LHCN-M2 (cell line): ENCODE measurements around the gene CLTCL1. TPM values are rescaled to one million over a fixed set of nuclear protein-coding genes. Genes with fewer than 3 reads are reported as not detected.
"Not testable (repeated sequence)": the region's sequence is repeated elsewhere in the genome, so short reads cannot be mapped to it uniquely, and the experiment has no call there.

ENCODE experiments used
- DNase-seq: peaks from one replicate; pipeline ENCODE4 v3.0.0-alpha.2; 2012; ENCODE audit warnings: low read depth
- total RNA-seq: library from RNA; depleted of rRNA; stranded (reverse); fragments of >200 nt; gene quantifications from 2 replicates; pipeline ENCODE4 v1.2.3, GENCODE V29; 2014

The CLTCL1 gene
- total RNA-seq, 1 experiment from 2014 or later: 17.7 TPM

DNA sequence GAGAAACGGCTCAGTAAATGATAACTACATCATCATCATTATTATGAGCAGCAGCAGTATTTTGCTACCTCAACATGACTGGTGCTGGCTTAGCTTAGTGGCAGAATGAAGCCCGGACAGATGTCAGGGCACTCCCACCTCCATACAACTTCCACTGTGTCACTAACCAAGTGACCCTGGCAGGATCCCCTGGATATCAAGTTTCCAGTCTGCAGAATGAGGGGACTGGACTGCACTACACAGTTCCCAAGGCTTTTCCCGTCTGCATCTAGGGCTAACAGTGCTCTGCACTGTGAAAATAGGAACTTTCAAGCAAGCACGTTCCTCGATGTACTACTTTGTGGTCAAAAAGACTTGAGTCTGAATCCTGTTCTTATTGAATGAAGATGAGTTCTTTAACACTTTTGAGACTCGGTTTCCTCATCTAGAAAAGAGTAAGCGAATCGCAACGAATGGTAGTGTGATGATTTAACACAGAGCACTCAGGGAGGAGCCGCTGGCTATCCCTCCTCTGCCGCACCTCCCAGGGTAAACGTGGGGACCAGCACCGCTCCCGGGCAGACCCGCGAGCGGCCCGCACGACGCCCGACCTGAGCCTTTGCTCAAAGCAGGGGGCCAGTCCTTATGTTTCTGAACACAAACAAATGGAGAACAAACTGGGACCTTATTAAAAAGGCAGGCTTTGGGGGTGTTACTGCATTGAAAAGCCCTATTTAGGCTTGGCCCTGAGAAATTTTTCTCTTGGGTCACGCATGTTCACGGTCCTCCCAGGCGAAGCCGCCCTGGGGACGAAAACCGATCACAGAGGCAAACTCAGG is 910 bp downstream of the CLTCL1 start:
- DNase-seq: no peak

DNA sequence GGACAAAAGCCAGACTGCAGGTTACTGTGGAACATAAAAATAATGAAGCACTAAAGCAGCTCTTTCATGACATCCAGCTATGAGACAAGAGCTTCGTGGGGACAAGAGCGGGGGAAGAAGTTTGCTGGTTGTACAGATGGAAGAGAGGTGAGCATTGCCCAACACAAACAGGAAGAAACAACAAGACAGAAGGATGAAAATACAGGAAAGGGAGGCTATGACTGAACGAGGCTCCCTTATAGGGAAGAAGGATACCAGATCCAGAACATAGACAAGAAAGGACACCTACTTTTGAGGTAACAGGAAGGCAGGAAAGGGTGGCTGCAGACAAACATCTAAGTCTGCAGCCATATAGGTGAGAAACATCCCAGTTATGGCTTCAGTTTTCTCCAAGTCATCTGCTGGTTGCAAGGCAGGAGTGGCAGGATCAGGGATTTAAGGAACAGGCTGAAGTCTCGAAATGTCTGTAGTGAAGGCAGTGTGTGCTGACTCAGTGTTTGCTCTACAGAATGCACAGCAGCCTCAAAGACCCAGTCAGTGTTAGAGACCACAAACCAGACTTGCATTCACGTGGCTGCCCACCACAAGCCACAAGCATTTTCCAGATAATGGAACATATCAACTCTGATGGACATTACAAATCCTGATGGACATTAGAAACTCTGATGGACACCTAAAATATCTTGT is 1.9 kb downstream of the CLTCL1 start:
- DNase-seq: peak; percentile 87

DNA sequence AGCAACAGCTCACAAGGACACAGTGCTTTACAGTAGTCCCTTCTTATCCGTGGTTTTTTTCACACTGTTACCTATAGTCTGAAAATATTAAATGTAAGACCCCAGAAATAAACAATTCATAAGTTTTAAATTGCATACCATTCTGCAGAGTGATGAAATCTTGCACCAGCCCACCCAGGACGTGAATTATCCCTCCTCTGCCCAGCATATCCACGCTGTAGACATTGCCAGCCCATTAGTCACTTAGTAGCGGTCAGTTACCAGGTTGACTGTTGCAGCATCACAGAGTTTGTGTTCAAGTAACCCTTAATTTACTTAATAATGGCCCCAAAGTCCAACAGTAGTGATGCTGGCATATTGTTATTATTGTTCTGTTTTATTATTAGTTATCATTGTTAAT is 3.6 kb downstream of the CLTCL1 start:
- peak; percentile 81 for DNase-seq

DNA sequence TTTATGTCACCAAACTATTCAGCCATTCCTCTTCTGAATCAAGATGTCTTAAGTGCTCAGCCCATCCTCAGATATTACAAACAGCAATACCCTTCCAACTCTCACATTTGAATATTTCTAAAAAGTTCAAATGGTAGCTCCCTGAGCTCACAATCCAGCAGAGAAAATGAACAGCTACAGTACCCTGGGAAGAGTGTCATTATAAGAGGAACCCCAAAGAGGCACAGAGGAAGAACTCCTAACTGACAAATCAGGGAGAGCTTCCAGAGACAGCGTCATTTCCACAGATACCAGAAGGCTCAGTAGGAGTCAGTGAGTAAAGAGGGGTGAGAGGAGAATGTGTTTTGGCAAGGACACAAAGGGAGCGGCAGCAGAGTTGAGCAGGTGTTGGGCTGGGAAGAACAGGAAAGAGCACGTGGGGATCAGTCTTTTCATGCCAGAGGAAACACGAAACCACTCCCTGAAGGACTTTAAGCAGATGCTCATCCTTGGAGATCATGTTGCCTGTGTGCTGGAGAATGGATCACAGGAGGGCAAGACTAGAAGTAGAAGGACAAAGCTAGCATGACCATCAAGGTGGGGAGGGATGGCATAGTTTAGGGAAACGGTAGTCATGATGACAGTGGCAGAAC is 4.3 kb downstream of the CLTCL1 start:
- peak; percentile 96 for DNase-seq

GRCh38 chr22:19285831-19286230 is 5.7 kb downstream of the CLTCL1 start:
- DNase-seq: no peak

DNA sequence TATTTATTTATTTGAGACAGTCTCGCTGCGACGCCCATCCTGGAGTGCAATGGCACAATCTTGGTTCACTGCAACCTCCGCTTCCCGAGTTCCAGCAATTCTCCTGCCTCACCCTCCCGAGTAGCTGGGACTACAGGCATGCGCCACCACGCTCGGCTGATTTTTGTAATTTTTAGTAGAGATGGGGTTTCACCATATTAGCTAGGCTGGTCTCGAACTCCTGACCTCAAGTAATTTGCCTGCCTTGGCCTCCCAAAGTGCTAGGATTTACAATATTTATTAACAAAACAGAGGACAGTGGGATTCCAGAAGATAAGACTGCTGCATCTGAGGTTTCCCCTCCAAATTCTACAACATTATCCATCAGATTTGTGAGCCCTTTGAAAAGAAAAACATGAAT is 12.4 kb downstream of the CLTCL1 start:
- DNase-seq: not testable (repeated sequence)

DNA sequence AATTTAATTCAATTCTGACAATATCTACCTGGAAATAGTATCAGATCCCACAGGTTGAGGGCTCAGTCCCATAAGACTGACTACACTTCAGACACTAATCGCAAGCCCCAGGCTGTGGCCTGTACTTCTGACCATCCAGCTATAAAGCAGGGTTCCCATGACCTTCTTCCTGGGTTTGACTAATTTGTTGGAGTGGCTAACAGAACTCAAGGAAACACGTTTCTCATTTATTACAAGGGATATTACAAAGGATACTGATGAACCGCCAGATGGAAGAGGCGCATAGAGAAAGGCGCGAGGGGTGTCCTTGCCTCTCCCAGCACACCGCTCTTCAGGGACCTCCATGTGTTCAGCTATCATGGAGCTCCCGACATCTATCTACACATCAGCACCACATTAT is 13.7 kb downstream of the CLTCL1 start:
- DNase-seq: no peak

DNA sequence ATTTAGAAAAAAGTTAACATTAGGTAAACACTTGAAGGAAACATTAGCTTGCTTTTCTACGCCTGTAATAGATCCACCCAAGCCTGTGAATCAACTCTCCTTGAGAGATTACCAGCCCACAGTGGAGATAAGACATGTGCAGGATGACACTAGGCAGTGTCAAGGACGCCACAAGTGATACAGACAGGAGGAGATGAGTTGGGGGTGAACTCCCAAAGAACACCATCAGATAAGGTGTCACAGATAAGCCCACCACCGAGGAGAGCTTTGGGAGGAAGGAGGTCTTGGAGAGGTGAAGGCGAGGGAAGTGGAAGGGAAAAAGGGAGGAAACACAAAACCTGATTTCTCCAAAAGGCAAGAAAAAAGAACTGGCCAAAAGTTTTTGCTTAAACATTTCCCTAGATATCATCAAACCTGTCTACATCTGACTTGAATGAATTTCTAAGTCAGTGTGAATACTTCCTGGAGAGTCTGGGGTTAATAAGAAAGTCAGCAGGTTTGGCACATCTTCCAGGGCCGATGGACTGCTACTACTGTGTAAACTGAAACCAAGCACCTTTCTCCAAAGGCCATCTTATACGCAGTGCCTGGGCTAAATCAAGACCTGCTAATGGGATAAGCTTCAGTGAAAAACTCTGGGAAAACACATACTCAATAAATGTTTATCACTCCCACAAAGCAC is 15.5 kb downstream of the CLTCL1 start:
- no peak for DNase-seq

GRCh38 chr22:19275513-19275912 is 16.0 kb downstream of the CLTCL1 start:
- DNase-seq: no peak

GRCh38 chr22:19275104-19275503 is 16.4 kb downstream of the CLTCL1 start:
- no peak for DNase-seq

GRCh38 chr22:19271856-19272535 is 19.5 kb downstream of the CLTCL1 start:
- peak; percentile 39 for DNase-seq

DNA sequence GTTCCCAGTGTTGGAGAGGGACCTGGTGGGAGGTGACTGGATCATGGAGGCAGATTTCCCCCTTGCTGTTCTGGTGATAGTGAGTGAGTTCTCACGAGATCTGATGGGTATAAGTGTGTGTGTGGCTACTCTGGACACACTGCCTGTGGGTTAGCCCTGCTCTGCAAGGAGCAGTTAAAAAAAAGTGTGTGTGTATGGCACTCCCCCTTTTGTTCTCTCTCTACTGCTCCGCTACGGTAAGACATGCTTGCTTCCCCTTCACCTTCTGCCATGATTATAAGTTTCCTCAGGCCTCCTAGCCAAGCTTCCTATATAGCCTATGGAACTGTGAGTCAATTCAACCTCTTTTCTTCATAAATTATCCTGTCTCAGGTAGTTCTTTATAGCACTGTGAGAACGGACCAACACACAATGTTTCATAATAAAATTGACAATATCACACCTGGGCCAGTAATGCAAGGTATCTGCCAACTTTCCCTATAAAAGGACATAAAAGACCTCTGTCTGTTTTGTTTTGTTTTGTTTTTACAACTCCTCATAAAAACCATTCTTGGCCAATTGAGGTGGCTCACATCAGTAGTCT is 20.2 kb downstream of the CLTCL1 start:
- DNase-seq: no peak

DNA sequence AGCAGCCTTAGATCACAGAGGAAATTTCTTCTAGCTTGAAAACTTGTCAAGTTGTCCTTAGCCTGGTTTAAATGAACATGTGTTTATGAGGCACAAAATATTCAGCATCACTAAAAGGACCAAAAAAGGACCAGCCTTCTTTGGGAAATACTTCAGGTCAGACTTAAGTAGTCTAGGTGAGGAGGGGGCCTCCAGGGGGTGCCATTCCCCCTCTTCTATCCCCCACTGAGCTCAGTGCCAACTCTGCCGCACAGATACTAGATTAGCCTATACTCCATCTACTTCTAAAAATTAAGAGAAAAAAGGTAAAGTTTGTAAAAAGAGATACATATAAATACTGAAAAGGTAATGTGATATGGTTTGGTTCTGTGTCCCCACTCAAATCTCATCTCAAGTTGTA is 20.6 kb downstream of the CLTCL1 start:
- DNase-seq: no peak

- no peak for DNase-seq
Observed at GRCh38 chr22:19266547-19267086, 24.9 kb downstream of the CLTCL1 start.

GRCh38 chr22:19265779-19266178 is 25.7 kb downstream of the CLTCL1 start:
- DNase-seq: no peak

DNA sequence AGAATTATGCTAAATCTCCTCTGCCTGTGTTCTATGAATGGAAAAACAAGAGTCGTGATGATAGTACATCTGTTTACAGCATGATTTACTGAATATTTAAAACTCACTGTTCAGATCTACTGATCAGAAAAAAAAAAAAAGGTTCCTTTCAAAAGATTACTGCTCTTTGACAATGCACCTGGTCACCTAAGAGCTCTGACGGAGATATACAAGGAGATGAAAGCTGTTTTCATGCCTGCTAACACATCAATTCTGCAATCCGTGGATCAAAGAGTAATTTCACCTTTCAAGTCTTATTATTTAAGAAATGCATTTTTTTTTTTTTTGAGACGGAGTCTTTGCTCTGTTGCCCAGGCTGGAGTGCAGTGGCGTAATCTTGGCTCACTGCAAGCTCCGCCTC is 30.7 kb downstream of the CLTCL1 start:
- DNase-seq: no peak

DNA sequence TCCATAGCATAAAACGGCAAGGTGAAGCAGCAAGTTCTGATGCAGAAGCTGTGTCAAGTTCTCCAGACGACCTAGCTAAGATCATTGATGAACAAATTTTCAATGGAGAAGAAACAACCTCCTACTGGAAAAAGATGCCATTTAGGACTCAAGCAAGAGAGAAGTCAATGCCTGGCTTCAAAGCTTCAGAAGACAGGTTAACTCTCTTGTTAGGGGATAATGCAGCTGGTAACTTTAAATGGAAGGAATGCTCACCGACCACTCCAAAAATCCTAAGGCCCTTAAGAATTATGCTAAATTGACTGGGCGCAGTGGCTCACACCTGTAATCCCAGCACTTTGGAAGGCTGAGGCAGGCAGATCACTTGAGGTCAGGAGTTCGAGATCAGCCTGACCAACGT is 31.3 kb downstream of the CLTCL1 start:
- DNase-seq: no peak

DNA sequence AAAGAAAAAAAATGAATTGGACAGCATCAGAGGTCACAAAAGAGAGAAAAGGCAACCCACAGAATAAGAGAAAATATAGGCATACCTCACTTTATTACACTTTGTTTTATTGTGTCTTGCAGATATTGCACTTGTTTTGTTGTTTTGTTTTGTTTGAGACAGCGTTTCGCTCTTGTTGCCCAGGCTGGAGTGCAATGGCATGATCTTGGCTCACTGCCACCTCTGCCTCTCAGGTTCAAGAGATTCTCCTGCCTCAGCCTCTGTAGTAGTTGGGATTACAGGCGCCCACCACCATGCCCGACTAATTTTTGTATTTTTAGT is 32.6 kb downstream of the CLTCL1 start:
- DNase-seq: not testable (repeated sequence)

GRCh38 chr22:19258371-19258770 is 33.1 kb downstream of the CLTCL1 start:
- no peak for DNase-seq

DNA sequence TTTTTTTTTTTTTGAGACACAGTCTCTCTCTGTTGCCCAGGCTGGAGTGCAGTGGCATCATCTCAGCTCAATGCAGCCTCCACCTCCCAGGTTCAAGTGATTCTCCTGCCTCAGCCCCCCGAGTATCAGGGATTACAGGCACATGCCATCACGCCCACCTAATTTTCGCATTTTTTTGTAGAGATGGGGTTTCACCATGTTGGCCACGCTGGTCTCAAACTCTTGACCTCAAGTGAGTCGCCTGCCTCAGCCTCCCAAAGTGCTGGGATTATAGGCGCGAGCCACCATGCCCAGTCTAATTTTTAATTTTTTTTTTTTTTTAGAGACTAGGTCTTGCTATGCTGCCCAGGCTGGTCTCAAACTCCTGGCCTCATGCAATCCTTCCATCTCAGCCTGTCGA is 35.2 kb downstream of the CLTCL1 start:
- DNase-seq: not testable (repeated sequence)

- no peak for DNase-seq
Observed at GRCh38 chr22:19253143-19253542, 38.4 kb downstream of the CLTCL1 start.
